H9 (cell line): ENCODE results near the gene FSD1. TPM values are rescaled to one million over a fixed set of nuclear protein-coding genes. Genes with fewer than 3 reads are reported as not detected.

Experiments
- DNase-seq: peaks from one replicate; pipeline ENCODE4 v3.0.0-alpha.2; 2017
- H2AFZ ChIP-seq: one replicate; pipeline ENCODE4 v1.6.1; 2013; ENCODE audit warnings: mild to moderate bottlenecking, low read length, control low read depth, moderate library complexity
- H2AK5ac ChIP-seq: 2 replicates; pipeline ENCODE4 v1.6.1; 2013; ENCODE audit warnings: low read length, control low read depth, mixed read lengths; ENCODE audit not compliant: insufficient read length
- H2BK120ac ChIP-seq: one replicate; pipeline ENCODE4 v1.6.1; 2013; ENCODE audit warnings: low read depth, mild to moderate bottlenecking, low read length, control low read depth, inconsistent platforms; ENCODE audit not compliant: poor library complexity, severe bottlenecking
- H2BK12ac ChIP-seq: 2 replicates; pipeline ENCODE4 v1.6.1; 2013; ENCODE audit warnings: low read length, control low read depth, mixed read lengths, low read depth; ENCODE audit not compliant: insufficient read length
- H2BK15ac ChIP-seq: 2 replicates; pipeline ENCODE4 v1.6.1; 2013; ENCODE audit warnings: low read depth, low read length, control low read depth
- H2BK20ac ChIP-seq: one replicate; pipeline ENCODE4 v1.6.1; 2013; ENCODE audit warnings: low read depth, mild to moderate bottlenecking, low read length, control low read depth, inconsistent platforms; ENCODE audit not compliant: poor library complexity, severe bottlenecking
- H2BK5ac ChIP-seq: 2 replicates; pipeline ENCODE4 v1.6.1; 2013; ENCODE audit warnings: low read length, control low read depth, mixed read lengths; ENCODE audit not compliant: insufficient read length
- H3K14ac ChIP-seq: 2 replicates; pipeline ENCODE4 v1.6.1; 2013; ENCODE audit warnings: low read length, control low read depth; ENCODE audit not compliant: insufficient read depth
- H3K18ac ChIP-seq: 2 replicates; pipeline ENCODE4 v1.6.1; 2013; ENCODE audit warnings: low read depth, mild to moderate bottlenecking, mixed read lengths, low read length, control low read depth; ENCODE audit not compliant: insufficient read length
- H3K23ac ChIP-seq: 2 replicates; pipeline ENCODE4 v1.6.1; 2013; ENCODE audit warnings: low read length, control low read depth, mixed read lengths, low read depth; ENCODE audit not compliant: insufficient read length
- H3K23me2 ChIP-seq: 2 replicates; pipeline ENCODE4 v1.6.1; 2013; ENCODE audit warnings: low read depth, mild to moderate bottlenecking, mixed read lengths, low read length, control low read depth; ENCODE audit not compliant: insufficient read length, poor library complexity, severe bottlenecking
- H3K27ac ChIP-seq: 2 replicates; pipeline ENCODE4 v1.5.1; 2013; ENCODE audit warnings: low read length, control low read depth, mixed read lengths, low read depth; ENCODE audit not compliant: insufficient read length
- H3K27me3 ChIP-seq: 2 replicates; pipeline ENCODE4 v1.6.1; 2013; ENCODE audit warnings: low read length, control low read depth, inconsistent platforms; ENCODE audit not compliant: insufficient read depth
- H3K4ac ChIP-seq: 2 replicates; pipeline ENCODE4 v1.6.1; 2013; ENCODE audit warnings: low read depth, mild to moderate bottlenecking, control low read depth, inconsistent platforms, low read length, moderate library complexity
- H3K4me1 ChIP-seq: 2 replicates; pipeline ENCODE4 v1.6.1; 2013; ENCODE audit warnings: low read length, control low read depth, inconsistent platforms; ENCODE audit not compliant: insufficient read depth
- H3K4me2 ChIP-seq: 2 replicates; pipeline ENCODE4 v1.6.1; 2013; ENCODE audit warnings: low read length, control low read depth, mixed read lengths; ENCODE audit not compliant: insufficient read length, insufficient read depth
- H3K56ac ChIP-seq: 2 replicates; pipeline ENCODE4 v1.6.1; 2013; ENCODE audit warnings: low read depth, mild to moderate bottlenecking, mixed read lengths, low read length, control low read depth; ENCODE audit not compliant: insufficient read length
- H3K79me1 ChIP-seq: 2 replicates; pipeline ENCODE4 v1.6.1; 2013; ENCODE audit warnings: low read depth, mild to moderate bottlenecking, moderate library complexity, low read length, control low read depth, inconsistent platforms; ENCODE audit not compliant: insufficient read depth, poor library complexity, severe bottlenecking
- H3K79me2 ChIP-seq: 2 replicates; pipeline ENCODE4 v1.6.1; 2013; ENCODE audit warnings: low read length, control low read depth, inconsistent platforms; ENCODE audit not compliant: insufficient read depth
- H3K9ac ChIP-seq: 2 replicates; pipeline ENCODE4 v1.6.1; 2013; ENCODE audit warnings: low read length, control low read depth, mixed read lengths; ENCODE audit not compliant: insufficient read length; ENCODE audit errors: extremely low read depth
- H3K9me3 ChIP-seq: one replicate; pipeline ENCODE4 v1.6.1; 2013; ENCODE audit warnings: low read depth, low read length, inconsistent platforms; ENCODE audit not compliant: control insufficient read depth
- H3T11ph ChIP-seq: one replicate; pipeline ENCODE4 v1.6.1; 2013; ENCODE audit warnings: mild to moderate bottlenecking, low read length, control low read depth, inconsistent platforms
- H4K20me1 ChIP-seq: one replicate; pipeline ENCODE4 v1.6.1; 2013; ENCODE audit not compliant: control insufficient read depth, insufficient read length, insufficient read depth
- H4K5ac ChIP-seq: 2 replicates; pipeline ENCODE4 v1.6.1; 2013; ENCODE audit warnings: low read depth, mild to moderate bottlenecking, mixed read lengths, low read length, control low read depth; ENCODE audit not compliant: insufficient read length
- H4K8ac ChIP-seq: replicated peaks from 2 replicates; pipeline ENCODE4 v1.6.1; 2013; ENCODE audit warnings: low read length, control low read depth, mixed read lengths, low read depth; ENCODE audit not compliant: insufficient read length
- H4K91ac ChIP-seq: 2 replicates; pipeline ENCODE4 v1.6.1; 2013; ENCODE audit warnings: low read depth, mild to moderate bottlenecking, moderate library complexity, mixed read lengths, low read length, control low read depth; ENCODE audit not compliant: insufficient read length
- H3K27ac Mint-ChIP-seq, 3 experiments: 2 replicates in 2 of 3; 3 replicates in 1 of 3; pipeline ENCODE4 v1.8.0; 2020 to 2021; ENCODE audit warnings: mixed read lengths in 3 of 3, mild to moderate bottlenecking in 1 of 3, moderate library complexity in 1 of 3
- H3K27me3 Mint-ChIP-seq: 2 replicates; pipeline ENCODE4 v1.8.0; 2021; ENCODE audit warnings: low read depth, mild to moderate bottlenecking, moderate library complexity, mixed read lengths
- H3K36me3 Mint-ChIP-seq, 3 experiments: 2 replicates in 2 of 3; 3 replicates in 1 of 3; pipeline ENCODE4 v1.8.0; 2020 to 2021; ENCODE audit warnings: low read depth in 3 of 3, mixed read lengths in 3 of 3; ENCODE audit not compliant: insufficient read depth in 1 of 3
- H3K4me1 Mint-ChIP-seq, 2 experiments: 2 replicates each; pipeline ENCODE4 v1.8.0; 2020; ENCODE audit warnings: mixed read lengths in 2 of 2
- H3K4me3 Mint-ChIP-seq, 2 experiments: 2 replicates in 1 of 2; 3 replicates in 1 of 2; pipeline ENCODE4 v1.8.0; 2020 to 2021; ENCODE audit warnings: mild to moderate bottlenecking in 2 of 2, mixed read lengths in 2 of 2, moderate library complexity in 1 of 2
- H3K9me3 Mint-ChIP-seq, 2 experiments: 2 replicates in 1 of 2; 3 replicates in 1 of 2; pipeline ENCODE4 v1.8.0; 2020; ENCODE audit warnings: mild to moderate bottlenecking in 2 of 2, mixed read lengths in 2 of 2, moderate library complexity in 1 of 2
- whole genome bisulfite sequencing: extraction: QIAGEN DNeasy Blood & Tissue Kit; methylation state at CpG from one replicate; pipeline ENCODE4 v1.1.7; 2013; ENCODE audit warnings: missing lambda C conversion rate, low lambda C conversion rate, mixed read lengths; ENCODE audit not compliant: insufficient read length; ENCODE audit errors: extremely low coverage; 5-methylcytosine and 5-hydroxymethylcytosine counted together
- total RNA-seq: library from RNA; stranded (reverse); gene quantifications from 2 replicates; pipeline ENCODE4 v1.2.1, GENCODE V29; 2021
- TF ChIP-seq, protein P1 (sequence below): fragments of 200-600 bp; sonication (generic); conservative IDR thresholded peaks from 3 replicates; pipeline ENCODE4 v1.8.0; 2021; ENCODE audit warnings: antibody characterized with exemption, mild to moderate bottlenecking

The FSD1 gene
- total RNA-seq, 1 experiment from 2014 or later: 53.6 TPM

DNA sequence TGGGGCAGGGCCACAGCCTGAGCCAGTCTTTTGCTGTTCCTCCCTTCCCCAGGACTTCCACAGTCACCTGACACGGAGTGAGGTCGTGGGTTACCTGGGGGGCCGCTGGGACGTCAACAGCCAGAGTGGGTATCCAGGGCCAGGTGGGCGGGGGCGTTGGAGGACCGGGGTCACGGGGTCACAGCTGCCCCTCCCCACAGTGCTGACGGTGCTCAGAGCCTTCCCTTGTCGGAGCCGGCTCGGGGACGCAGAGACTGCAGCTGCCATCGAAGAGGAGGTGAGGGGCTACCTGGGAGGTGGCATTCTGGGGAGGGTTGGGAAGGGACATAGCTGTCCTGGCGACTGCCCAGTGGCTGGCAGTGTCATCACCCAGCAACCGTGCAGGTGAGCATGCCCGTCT is 50.5 kb downstream of the FSD1 start:
- no peak overlapping the region for H2AK5ac ChIP-seq
- H3K18ac ChIP-seq: no peak overlapping the region
- H3K9ac ChIP-seq: no peak overlapping the region
- no peaks in the 10 kb centered on the region for H3K23me2 ChIP-seq
- no peaks in the 10 kb centered on the region for H3K4me1 ChIP-seq
- no peaks in the 10 kb centered on the region for H3K79me2 ChIP-seq
- H3K4me2 ChIP-seq: no peak overlapping the region
- no peaks in the 10 kb centered on the region; a peak in 1 of 5 replicates for H3K9me3 Mint-ChIP-seq
- TF ChIP-seq, protein P1, sequence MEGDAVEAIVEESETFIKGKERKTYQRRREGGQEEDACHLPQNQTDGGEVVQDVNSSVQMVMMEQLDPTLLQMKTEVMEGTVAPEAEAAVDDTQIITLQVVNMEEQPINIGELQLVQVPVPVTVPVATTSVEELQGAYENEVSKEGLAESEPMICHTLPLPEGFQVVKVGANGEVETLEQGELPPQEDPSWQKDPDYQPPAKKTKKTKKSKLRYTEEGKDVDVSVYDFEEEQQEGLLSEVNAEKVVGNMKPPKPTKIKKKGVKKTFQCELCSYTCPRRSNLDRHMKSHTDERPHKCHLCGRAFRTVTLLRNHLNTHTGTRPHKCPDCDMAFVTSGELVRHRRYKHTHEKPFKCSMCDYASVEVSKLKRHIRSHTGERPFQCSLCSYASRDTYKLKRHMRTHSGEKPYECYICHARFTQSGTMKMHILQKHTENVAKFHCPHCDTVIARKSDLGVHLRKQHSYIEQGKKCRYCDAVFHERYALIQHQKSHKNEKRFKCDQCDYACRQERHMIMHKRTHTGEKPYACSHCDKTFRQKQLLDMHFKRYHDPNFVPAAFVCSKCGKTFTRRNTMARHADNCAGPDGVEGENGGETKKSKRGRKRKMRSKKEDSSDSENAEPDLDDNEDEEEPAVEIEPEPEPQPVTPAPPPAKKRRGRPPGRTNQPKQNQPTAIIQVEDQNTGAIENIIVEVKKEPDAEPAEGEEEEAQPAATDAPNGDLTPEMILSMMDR: no peak
- no peak overlapping the region for H3K27ac Mint-ChIP-seq
- H4K91ac ChIP-seq: no peak overlapping the region
- no peak overlapping the region for H3K56ac ChIP-seq
- no peaks in the 10 kb centered on the region for H3K27me3 ChIP-seq
- H2BK120ac ChIP-seq: no peak overlapping the region
- DNase-seq: no peak
- H3K14ac ChIP-seq: no peak overlapping the region
- WGBS: no CpG with 5 or more reads among the region's 17 CpGs
- H3K9me3 ChIP-seq: no peaks in the 10 kb centered on the region
- no peak overlapping the region for H4K5ac ChIP-seq
- H3K4ac ChIP-seq: no peak overlapping the region
- H3K36me3 Mint-ChIP-seq: peaks cover 5 to 41% (median 28%) of the 10 kb centered on the region in 3 experiments; a peak in 6 of 7 replicates
- no peak overlapping the region for H3K27ac ChIP-seq
- no peak overlapping the region for H2BK15ac ChIP-seq
- no peak overlapping the region for H2BK12ac ChIP-seq
- no peak overlapping the region for H3K23ac ChIP-seq
- peaks cover 0 to 2% of the 10 kb centered on the region in 2 experiments; a peak in 1 of 4 replicates for H3K4me1 Mint-ChIP-seq
- no peak overlapping the region for H2AFZ ChIP-seq
- peaks cover 2% of the 10 kb centered on the region; the same call in 1 of the 2 replicates for H3K27me3 Mint-ChIP-seq
- H4K8ac ChIP-seq: no peak overlapping the region
- no peaks in the 10 kb centered on the region for H3K79me1 ChIP-seq
- no peak overlapping the region for H3K4me3 Mint-ChIP-seq
- H2BK5ac ChIP-seq: no peak overlapping the region
- no peak overlapping the region for H2BK20ac ChIP-seq
- no peak overlapping the region for H3T11ph ChIP-seq
- H4K20me1 ChIP-seq: no peaks in the 10 kb centered on the region
